Measurements from ENCODE around the gene SORCS3.

Gene SORCS3

GRCh38 chr10:104641187-104641936, at the start of gene SORCS3:
Gene SORCS3, plus strand, starts transcription at chr10:104641290.
- no peak for DNase-seq (ENCODE audit: low spot score)

GRCh38 chr10:104591441-104591840, 49.6 kb upstream of the SORCS3 start:
- DNase-seq (ENCODE audit: low spot score), result no peak

GRCh38 chr10:104601166-104601565, 39.9 kb upstream of the SORCS3 start:
- no peak for DNase-seq (ENCODE audit: low spot score)

- no peak for DNase-seq (ENCODE audit: low spot score)
Measured at GRCh38 chr10:104608091-104608828, 32.8 kb upstream of the SORCS3 start.

- DNase-seq (ENCODE audit: low spot score), result no peak
Measured at GRCh38 chr10:104612571-104613205, 28.4 kb upstream of the SORCS3 start.

- no peak for DNase-seq (ENCODE audit: low spot score)
Measured at GRCh38 chr10:104613406-104613805, 27.7 kb upstream of the SORCS3 start.

GRCh38 chr10:104614245-104614831, 26.8 kb upstream of the SORCS3 start:
- DNase-seq (ENCODE audit: low spot score), result peak; percentile 39

- DNase-seq (ENCODE audit: low spot score), result no peak
Measured at GRCh38 chr10:104615136-104615535, 26.0 kb upstream of the SORCS3 start.

- DNase-seq (ENCODE audit: low spot score), result no peak
Measured at GRCh38 chr10:104617831-104618230, 23.3 kb upstream of the SORCS3 start.

GRCh38 chr10:104622175-104622574, 18.9 kb upstream of the SORCS3 start:
- no peak for DNase-seq (ENCODE audit: low spot score)

- no peak for DNase-seq (ENCODE audit: low spot score)
Measured at GRCh38 chr10:104622598-104623209, 18.4 kb upstream of the SORCS3 start.

- DNase-seq (ENCODE audit: low spot score), result no peak
Measured at GRCh38 chr10:104630731-104631130, 10.4 kb upstream of the SORCS3 start.

GRCh38 chr10:104631946-104632345, 9.1 kb upstream of the SORCS3 start:
- DNase-seq (ENCODE audit: low spot score), result no peak

- no peak for DNase-seq (ENCODE audit: low spot score)
Measured at GRCh38 chr10:104638861-104639589, 2.1 kb upstream of the SORCS3 start.

- no peak for DNase-seq (ENCODE audit: low spot score)
Measured at GRCh38 chr10:104639590-104640338, 1.3 kb upstream of the SORCS3 start.

GRCh38 chr10:104640339-104641186, 527 bp upstream of the SORCS3 start:
- no peak for DNase-seq (ENCODE audit: low spot score)

- no peak for DNase-seq (ENCODE audit: low spot score)
Measured at GRCh38 chr10:104641937-104642657, 1.0 kb downstream of the SORCS3 start.

- DNase-seq (ENCODE audit: low spot score), result peak; percentile 33
Measured at GRCh38 chr10:104642658-104643302, 1.7 kb downstream of the SORCS3 start.

GRCh38 chr10:104643303-104643663, 2.2 kb downstream of the SORCS3 start:
- no peak for DNase-seq (ENCODE audit: low spot score)

All from activated CD4-positive, alpha-beta T cell treated with anti-CD3 and anti-CD28 coated beads, Interleukin-2, Interleukin-4, amounts not matched to agents 100 ng/mL and 50 ng/mL, durations not matched to agents 16 hours and 8 hours (primary cell).